ENCODE results near the gene RASA3.

RASA3 gene

DNA sequence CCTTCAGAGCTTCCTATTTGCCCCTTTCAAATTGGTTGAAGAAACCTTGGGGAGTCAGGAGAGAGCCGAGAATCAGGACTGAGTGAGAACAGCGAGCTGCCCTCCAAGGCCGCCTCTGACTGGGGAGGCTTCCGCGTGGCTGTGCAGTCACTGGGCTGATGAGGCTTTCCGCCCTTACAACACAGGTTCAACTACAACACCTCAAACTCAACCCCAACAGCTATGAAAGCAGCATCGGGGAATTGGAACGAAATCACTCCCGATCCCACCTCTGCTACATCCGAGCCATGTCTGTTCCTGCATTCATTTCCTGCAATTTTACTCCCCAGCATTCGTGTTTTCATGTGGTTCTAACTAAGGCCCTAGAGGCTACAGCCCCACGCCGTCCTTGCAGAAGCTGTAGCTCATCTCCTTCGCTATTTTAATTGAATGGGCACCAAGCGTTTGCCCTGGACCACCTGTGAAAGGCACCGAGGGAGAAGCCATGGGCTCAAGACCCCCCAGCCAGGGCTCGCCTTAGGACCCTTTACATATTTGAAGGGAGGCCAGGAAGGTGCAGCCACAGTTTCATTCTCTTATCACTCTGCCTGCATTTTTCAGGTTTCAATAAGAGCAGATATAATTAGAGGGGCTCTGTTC, 12.3 kb upstream of the RASA3 start:
- Histone ChIP-seq H3K36me3 (ENCODE audit: control insufficient read depth, insufficient read depth, low read length) (no peaks in the 10 kb centered on the region), H3K9me3 (ENCODE audit: control insufficient read depth, low read length) (no peaks in the 10 kb centered on the region), H3K27me3 (ENCODE audit: control insufficient read depth, insufficient read depth, low read length) (peaks cover 3% of the 10 kb centered on the region), H3K4me1 (ENCODE audit: control insufficient read depth, insufficient read depth, low read length) (peaks cover 14% of the 10 kb centered on the region), H3K4me3 (ENCODE audit: low read length) (no peak overlapping the region), H3K9ac (ENCODE audit: low read length) (no peak overlapping the region)

DNA sequence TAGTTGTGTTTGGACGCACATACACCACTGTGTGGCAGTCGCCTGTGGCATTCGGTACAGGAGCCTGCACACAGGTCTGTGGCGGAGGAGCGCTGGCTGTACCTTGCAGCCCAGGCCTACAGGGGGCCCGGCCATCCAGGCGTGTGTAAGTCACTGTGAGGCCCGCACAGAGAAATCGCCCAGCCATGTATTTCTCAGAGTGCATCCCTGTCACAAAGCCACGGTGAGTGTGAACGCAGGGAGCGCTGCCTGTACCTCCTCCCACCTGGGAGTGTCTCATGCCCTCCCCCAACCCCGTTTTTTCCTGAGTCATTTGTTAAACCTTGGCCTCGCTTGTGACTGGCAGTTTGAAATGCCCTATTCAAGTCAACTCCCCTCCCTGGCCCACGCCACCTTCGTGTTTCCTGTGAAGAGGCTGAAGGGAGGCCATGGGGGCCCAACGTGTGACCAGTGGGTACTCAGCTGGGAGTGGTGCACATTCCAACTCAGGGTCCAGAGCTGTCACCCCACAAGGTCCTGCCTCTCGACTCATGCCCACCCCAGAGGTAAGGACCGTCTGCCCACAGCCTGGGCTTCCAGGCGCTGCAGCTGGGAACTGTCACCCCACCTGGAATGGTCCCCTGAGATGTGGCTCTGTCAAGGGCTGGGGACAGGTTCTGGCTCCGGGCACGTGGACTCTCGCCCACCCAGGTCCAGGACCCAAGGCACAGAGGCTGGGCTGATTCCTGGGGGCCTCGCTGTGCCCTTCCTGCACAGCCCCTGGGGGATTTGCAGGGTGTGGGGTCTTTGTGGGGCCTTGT, 11.6 kb upstream of the RASA3 start:
- Histone ChIP-seq H3K4me1 (ENCODE audit: control insufficient read depth, insufficient read depth, low read length) (peaks cover 14% of the 10 kb centered on the region), H3K9ac (ENCODE audit: low read length) (no peak overlapping the region)

DNA sequence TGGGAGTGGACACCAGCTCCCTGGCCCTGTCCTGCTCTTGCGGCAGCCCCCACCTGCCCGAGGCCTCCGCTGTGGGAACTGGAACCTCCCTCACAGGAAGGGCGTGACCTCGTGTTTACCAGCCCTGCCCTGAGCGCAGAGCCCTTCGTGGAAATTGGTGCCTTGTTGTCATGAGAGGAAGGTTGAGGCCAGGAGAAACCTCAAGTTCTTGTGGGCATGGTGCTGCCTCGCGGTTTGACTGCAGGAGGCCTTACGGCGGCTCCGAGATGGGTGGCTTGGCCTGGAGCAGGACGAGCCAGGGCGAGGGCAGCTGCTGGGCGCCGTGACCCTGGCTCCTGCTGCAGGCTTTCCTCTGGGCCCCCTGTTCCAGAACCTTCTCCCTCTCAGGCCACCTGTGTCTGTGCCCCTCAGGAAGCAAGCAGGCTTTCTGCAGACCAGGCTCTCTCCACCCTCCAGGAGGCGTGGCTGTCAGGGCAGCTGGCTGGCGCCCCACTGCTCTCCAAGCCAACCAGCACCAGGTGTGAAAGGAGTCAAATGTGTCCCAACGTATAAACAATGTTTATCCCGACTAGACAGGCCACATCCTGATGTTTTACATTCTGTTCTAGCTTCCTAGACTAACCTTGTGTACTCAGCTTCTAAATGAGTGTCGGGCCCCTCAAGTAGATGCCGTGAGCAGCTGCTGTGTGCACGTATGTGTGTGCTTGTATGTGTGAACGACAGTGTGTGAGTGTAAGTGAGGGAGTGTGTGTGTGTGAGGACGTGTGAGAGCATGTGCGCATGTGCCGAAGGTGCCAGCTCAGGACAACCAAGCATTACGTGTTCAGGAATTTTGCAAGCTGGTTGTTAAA, 10.4 kb upstream of the RASA3 start:
- Histone ChIP-seq H3K36me3 (ENCODE audit: control insufficient read depth, insufficient read depth, low read length) (no peaks in the 10 kb centered on the region), H3K9me3 (ENCODE audit: control insufficient read depth, low read length) (no peaks in the 10 kb centered on the region), H3K4me1 (ENCODE audit: control insufficient read depth, insufficient read depth, low read length) (peaks cover 14% of the 10 kb centered on the region), H3K4me3 (ENCODE audit: low read length) (no peak overlapping the region), H3K9ac (ENCODE audit: low read length) (no peak overlapping the region), H3K27me3 (ENCODE audit: control insufficient read depth, insufficient read depth, low read length) (peaks cover 3% of the 10 kb centered on the region)

More for the DNA sequence above, 11.6 kb upstream of the RASA3 start:
- Histone ChIP-seq H3K27me3 (ENCODE audit: control insufficient read depth, insufficient read depth, low read length) (peaks cover 3% of the 10 kb centered on the region), H3K4me3 (ENCODE audit: low read length) (no peak overlapping the region), H3K9me3 (ENCODE audit: control insufficient read depth, low read length) (no peaks in the 10 kb centered on the region), H3K36me3 (ENCODE audit: control insufficient read depth, insufficient read depth, low read length) (no peaks in the 10 kb centered on the region)

DNA sequence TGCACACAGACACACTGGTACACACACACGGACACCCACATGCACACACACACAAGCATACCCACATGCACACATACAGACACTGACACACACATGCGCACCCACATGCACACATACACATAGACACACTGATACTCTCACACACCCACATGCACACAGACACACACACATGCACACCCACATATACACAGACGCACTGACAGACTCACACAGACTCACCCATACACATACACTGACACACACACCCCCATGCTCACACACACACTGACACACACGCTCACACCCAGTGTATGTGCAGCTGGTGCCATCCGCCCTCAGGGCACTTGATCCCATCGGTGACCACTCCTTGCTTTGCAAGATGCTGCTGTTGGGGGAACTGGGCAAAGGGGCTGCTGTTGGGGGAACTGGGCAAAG, 9.7 kb upstream of the RASA3 start:
- Histone ChIP-seq H3K9ac (ENCODE audit: low read length) (no peak overlapping the region), H3K4me1 (ENCODE audit: control insufficient read depth, insufficient read depth, low read length) (peaks cover 14% of the 10 kb centered on the region), H3K36me3 (ENCODE audit: control insufficient read depth, insufficient read depth, low read length) (no peaks in the 10 kb centered on the region), H3K27me3 (ENCODE audit: control insufficient read depth, insufficient read depth, low read length) (peaks cover 3% of the 10 kb centered on the region), H3K4me3 (ENCODE audit: low read length) (no peak overlapping the region), H3K9me3 (ENCODE audit: control insufficient read depth, low read length) (no peaks in the 10 kb centered on the region)

DNA sequence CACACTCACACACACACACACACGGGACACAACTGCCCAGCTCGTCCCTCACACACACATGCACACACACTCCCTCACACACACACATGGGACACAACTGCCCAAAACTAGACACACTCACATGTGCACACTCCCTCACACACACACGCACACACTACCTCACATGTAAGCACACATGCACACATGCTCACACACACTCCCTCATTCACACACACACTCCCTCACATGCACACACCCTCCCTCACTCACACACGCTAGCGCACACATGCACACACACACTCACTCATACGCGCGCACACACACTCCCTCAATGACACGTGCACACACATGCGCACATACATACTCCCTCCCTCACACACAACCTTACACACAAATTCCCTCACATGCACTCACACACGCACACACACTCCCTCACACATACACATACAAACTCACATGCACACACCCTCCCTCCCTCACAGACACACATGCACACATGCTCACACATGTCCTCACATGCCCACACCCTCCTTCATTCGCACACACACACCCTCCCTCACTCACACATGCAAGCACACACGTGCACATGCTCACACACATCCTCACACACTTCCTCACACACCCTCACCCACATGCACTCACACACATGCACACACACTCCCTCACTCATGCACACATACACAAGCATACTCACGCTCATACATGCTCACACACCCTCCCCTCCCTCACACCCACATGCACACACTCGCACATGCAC, 9.0 kb upstream of the RASA3 start:
- H3K36me3 ChIP-seq (ENCODE audit: control insufficient read depth, insufficient read depth, low read length), result no peaks in the 10 kb centered on the region
- no peak overlapping the region for H3K4me3 ChIP-seq (ENCODE audit: low read length)
- peaks cover 14% of the 10 kb centered on the region for H3K4me1 ChIP-seq (ENCODE audit: control insufficient read depth, insufficient read depth, low read length)
- H3K9me3 ChIP-seq (ENCODE audit: control insufficient read depth, low read length), result no peaks in the 10 kb centered on the region
- H3K27me3 ChIP-seq (ENCODE audit: control insufficient read depth, insufficient read depth, low read length), result peaks cover 3% of the 10 kb centered on the region
- no peak overlapping the region for H3K9ac ChIP-seq (ENCODE audit: low read length)

DNA sequence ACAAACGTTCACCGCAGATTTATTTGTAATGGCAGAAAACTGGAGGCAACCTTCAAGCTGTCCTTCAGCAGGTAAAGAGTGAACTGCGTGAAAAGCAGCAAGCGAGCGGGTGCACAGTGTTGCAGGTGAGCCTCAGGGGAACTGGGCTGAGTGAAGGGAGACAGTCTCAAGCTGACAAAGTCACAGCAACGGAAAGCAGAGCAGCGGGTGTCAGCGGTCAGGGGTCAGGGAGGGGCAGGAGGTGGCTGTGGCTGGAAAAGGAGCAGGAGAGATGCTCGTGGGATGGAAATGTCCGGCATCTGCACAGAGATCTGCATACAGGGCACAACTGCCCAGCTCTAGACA, 8.5 kb upstream of the RASA3 start:
- Histone ChIP-seq H3K9ac (ENCODE audit: low read length) (no peak overlapping the region), H3K4me1 (ENCODE audit: control insufficient read depth, insufficient read depth, low read length) (peaks cover 14% of the 10 kb centered on the region), H3K36me3 (ENCODE audit: control insufficient read depth, insufficient read depth, low read length) (no peaks in the 10 kb centered on the region), H3K4me3 (ENCODE audit: low read length) (no peak overlapping the region), H3K27me3 (ENCODE audit: control insufficient read depth, insufficient read depth, low read length) (peaks cover 3% of the 10 kb centered on the region), H3K9me3 (ENCODE audit: control insufficient read depth, low read length) (no peaks in the 10 kb centered on the region)

DNA sequence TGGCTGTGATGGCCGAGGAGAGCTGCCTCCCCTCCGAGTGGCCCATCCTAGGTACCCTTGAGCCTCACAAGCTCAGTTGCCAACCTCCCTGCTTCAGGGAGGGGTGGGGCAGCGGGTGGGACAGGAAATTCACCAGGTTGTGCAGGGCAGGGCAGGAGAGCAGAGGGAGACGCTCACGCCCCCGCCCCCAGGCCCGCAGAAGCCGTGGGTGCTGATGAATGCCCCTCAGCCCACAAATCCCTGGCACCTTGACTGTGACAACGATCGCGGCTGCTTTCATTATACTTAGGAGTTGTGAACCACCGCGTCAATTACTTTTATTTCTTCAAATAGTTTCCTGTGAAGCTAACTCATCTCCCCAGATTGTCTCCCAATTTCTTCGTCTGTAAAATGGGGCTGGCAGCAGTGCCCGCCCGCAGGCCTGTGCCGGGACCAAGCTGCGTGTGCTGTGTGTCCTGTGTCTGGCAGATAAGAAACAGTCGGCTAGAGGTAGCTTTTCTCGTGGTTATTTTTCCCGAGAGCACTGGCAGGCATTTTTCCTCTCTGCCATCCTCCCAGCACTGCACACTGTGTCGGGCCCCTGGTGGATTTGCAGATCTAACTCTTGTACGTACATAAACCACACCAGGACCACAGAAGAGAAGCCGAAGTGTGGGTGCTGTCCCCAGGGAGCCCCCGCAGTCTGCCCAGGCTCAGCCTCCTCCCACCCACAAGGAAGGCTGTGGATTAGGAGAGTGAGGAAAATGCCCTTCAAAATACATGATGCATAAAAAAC, 7.9 kb upstream of the RASA3 start:
- Histone ChIP-seq H3K9me3 (ENCODE audit: control insufficient read depth, low read length) (no peaks in the 10 kb centered on the region), H3K36me3 (ENCODE audit: control insufficient read depth, insufficient read depth, low read length) (no peaks in the 10 kb centered on the region), H3K9ac (ENCODE audit: low read length) (no peak overlapping the region)

DNA sequence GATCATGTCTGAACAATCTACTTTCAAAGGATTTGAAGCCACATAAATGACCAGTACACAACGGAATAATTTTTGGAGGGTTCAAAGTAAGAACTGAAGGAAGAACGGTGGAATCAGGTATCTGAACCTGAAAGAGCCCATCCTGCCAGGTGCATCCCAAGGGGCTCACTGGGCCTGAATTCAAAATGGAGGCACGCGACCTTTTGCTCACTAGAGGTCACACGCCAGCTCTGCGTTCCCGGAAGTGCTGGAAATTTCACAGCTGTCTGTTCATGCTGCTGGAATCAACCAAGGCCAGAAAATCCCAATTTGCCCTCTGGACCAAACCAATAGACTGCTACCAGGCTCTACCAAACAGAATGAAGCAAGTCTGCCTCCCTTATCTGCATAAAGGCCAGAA, 4.2 kb upstream of the RASA3 start:
- Histone ChIP-seq H3K4me3 (ENCODE audit: low read length) (no peak overlapping the region), H3K36me3 (ENCODE audit: control insufficient read depth, insufficient read depth, low read length) (no peaks in the 10 kb centered on the region), H3K27me3 (ENCODE audit: control insufficient read depth, insufficient read depth, low read length) (peaks cover 7% of the 10 kb centered on the region), H3K4me1 (ENCODE audit: control insufficient read depth, insufficient read depth, low read length) (peaks cover 3% of the 10 kb centered on the region), H3K9ac (ENCODE audit: low read length) (no peak overlapping the region), H3K9me3 (ENCODE audit: control insufficient read depth, low read length) (no peaks in the 10 kb centered on the region)

More for the DNA sequence above, 7.9 kb upstream of the RASA3 start:
- H3K4me3 ChIP-seq (ENCODE audit: low read length), result no peak overlapping the region
- peaks cover 14% of the 10 kb centered on the region for H3K4me1 ChIP-seq (ENCODE audit: control insufficient read depth, insufficient read depth, low read length)
- H3K27me3 ChIP-seq (ENCODE audit: control insufficient read depth, insufficient read depth, low read length), result peaks cover 3% of the 10 kb centered on the region

DNA sequence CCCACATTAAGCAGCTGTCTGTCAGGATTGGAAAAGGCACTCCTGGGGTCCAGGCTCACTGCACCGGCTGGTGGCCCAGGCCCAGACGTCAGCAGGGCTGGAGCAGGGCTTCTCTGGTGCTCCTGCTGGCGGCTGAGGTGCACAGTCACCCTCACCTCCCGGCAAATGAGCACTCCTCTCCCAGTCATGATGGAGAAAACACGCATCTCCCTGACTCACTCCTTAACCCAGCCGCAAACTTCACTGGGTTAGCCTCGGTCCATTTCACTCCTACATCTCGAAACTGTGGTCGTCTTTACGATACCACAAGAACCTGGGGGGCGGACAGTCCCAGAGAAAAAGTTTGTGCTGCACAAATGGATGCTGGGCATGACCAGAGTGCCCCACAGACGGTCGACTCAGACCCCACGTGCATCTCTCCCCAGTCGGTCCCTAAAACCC, 3.3 kb upstream of the RASA3 start:
- peaks cover 11% of the 10 kb centered on the region for H3K4me1 ChIP-seq (ENCODE audit: control insufficient read depth, insufficient read depth, low read length)
- no peak overlapping the region for H3K9ac ChIP-seq (ENCODE audit: low read length)
- peaks cover 16% of the 10 kb centered on the region for H3K27me3 ChIP-seq (ENCODE audit: control insufficient read depth, insufficient read depth, low read length)
- no peaks in the 10 kb centered on the region for H3K9me3 ChIP-seq (ENCODE audit: control insufficient read depth, low read length)
- H3K36me3 ChIP-seq (ENCODE audit: control insufficient read depth, insufficient read depth, low read length), result no peaks in the 10 kb centered on the region
- H3K4me3 ChIP-seq (ENCODE audit: low read length), result no peak overlapping the region

DNA sequence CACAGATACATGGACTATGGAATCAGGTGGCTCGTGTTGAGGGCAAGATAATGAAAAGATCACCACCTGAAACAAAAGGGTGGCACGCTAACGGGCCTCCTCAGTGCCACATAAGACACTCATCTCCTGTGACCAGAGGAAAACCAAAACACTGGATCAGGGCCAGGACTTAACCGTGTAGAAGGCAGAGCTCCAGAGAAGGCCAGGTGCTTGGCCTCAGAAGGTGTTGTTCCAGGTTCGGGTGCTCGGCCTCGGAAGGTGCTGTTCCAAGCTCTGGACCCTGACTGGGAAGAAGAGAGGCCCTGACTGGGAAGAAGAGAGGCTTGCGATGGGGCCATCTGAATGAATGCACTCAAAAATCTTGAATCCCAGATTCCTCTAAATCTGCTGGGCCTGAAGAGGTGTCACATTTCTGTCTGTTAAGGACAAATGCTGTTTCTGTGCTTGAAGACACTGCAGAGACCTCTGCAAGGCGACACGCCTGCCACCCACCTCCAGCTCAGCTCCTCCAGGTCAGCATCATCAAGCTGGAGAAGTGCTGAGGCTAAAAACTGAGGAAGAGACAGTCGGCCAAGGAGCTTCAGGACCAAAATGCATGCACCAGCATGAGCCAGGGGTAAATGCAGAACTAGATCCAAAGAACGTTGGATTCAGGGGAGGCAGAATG, 2.7 kb upstream of the RASA3 start:
- no peaks in the 10 kb centered on the region for H3K9me3 ChIP-seq (ENCODE audit: control insufficient read depth, low read length)
- H3K4me1 ChIP-seq (ENCODE audit: control insufficient read depth, insufficient read depth, low read length), result peaks cover 16% of the 10 kb centered on the region
- H3K9ac ChIP-seq (ENCODE audit: low read length), result no peak overlapping the region
- no peak overlapping the region for H3K4me3 ChIP-seq (ENCODE audit: low read length)
- peaks cover 19% of the 10 kb centered on the region for H3K27me3 ChIP-seq (ENCODE audit: control insufficient read depth, insufficient read depth, low read length)
- no peaks in the 10 kb centered on the region for H3K36me3 ChIP-seq (ENCODE audit: control insufficient read depth, insufficient read depth, low read length)

All from mucosa of stomach (tissue), 1 donor.